ENCODE measurements around the gene NRROS. TPM values are rescaled to one million over a fixed set of nuclear protein-coding genes. Genes with fewer than 3 reads are reported as not detected.
A peak's percentile ranks its signal among the peaks of the same experiment; 100 is the strongest.

Gene NRROS
- total and polyA plus RNA-seq, 7 experiments from 2014 or later = 1.3 to 53.3 (median 11.2) TPM

- peaks cover 0 to 7% (median 5%) of the 10 kb centered on the region in 7 donors for H3K4me1 Mint-ChIP-seq
- H3K27me3 Mint-ChIP-seq = no peaks in the 10 kb centered on the region
- H3K4me1 ChIP-seq (ENCODE audit: control insufficient read depth in 2 of 2, insufficient read depth in 2 of 2, low read length in 2 of 2) = peaks cover 0 to 6% of the 10 kb centered on the region in 2 donors
- no peak for DNase-seq
- ATAC-seq = no peak
- no peaks in the 10 kb centered on the region for H3K9me3 ChIP-seq (ENCODE audit: control insufficient read depth in 2 of 3, low read length in 3 of 3)
- H3K4me3 Mint-ChIP-seq = no peak overlapping the region
- no peaks in the 10 kb centered on the region for H3K27me3 ChIP-seq (ENCODE audit: control insufficient read depth in 2 of 2, insufficient read depth in 2 of 2, low read length in 2 of 2)
- H3K27ac ChIP-seq (ENCODE audit: low read depth, low read length) = no peak overlapping the region
- H3K36me3 ChIP-seq (ENCODE audit: control insufficient read depth in 2 of 3, insufficient read depth in 3 of 3, low read length in 3 of 3) = no peaks in the 10 kb centered on the region
- H3K4me3 ChIP-seq (ENCODE audit: low read length) = no peak overlapping the region
- H3K9me3 Mint-ChIP-seq = no peaks in the 10 kb centered on the region
- ChIA-PET CTCF (interaction anchor here (1.2 kb wide), 1 partner anchor 171 kb away, joined by 3 read pairs; no protein-coding TSS in a partner anchor), POLR2A (interaction anchor here (0.5 kb wide), 1 partner anchor 233 kb away, joined by 3 read pairs; no protein-coding TSS in a partner anchor)
- H3K36me3 Mint-ChIP-seq = no peaks in the 10 kb centered on the region
- peak overlapping the region in 1 of 9 donors; percentile 38 for H3K27ac Mint-ChIP-seq
- intact Hi-C loops (cut with micrococcal nuclease) = no loop called here
Measured at GRCh38 chr3:196699749-196700148, 60.3 kb downstream of the NRROS start.

- no peaks in the 10 kb centered on the region for H3K4me1 ChIP-seq (ENCODE audit: control insufficient read depth in 2 of 2, insufficient read depth in 2 of 2, low read length in 2 of 2)
- no peaks in the 10 kb centered on the region for H3K9me3 Mint-ChIP-seq
- ChIA-PET CTCF (no interaction called here), POLR2A (no interaction called here)
- no peaks in the 10 kb centered on the region for H3K36me3 Mint-ChIP-seq
- no peaks in the 10 kb centered on the region for H3K27me3 ChIP-seq (ENCODE audit: control insufficient read depth in 2 of 2, insufficient read depth in 2 of 2, low read length in 2 of 2)
- H3K4me3 Mint-ChIP-seq = no peak overlapping the region
- H3K4me3 ChIP-seq (ENCODE audit: low read length) = no peak overlapping the region
- DNase-seq (no peak), ATAC-seq (no peak)
- H3K36me3 ChIP-seq (ENCODE audit: control insufficient read depth in 2 of 3, insufficient read depth in 3 of 3, low read length in 3 of 3) = no peaks in the 10 kb centered on the region
- H3K27ac Mint-ChIP-seq = no peak overlapping the region
- no peak overlapping the region for H3K27ac ChIP-seq (ENCODE audit: low read depth, low read length)
- no peaks in the 10 kb centered on the region for H3K27me3 Mint-ChIP-seq
- peaks cover 0 to 4% (median 4%) of the 10 kb centered on the region in 7 donors for H3K4me1 Mint-ChIP-seq
- no peaks in the 10 kb centered on the region for H3K9me3 ChIP-seq (ENCODE audit: control insufficient read depth in 2 of 3, low read length in 3 of 3)
- intact Hi-C loops (cut with micrococcal nuclease) = no loop called here
Measured at GRCh38 chr3:196700801-196701200, 61.3 kb downstream of the NRROS start.

GRCh38 chr3:196706327-196706726, 66.8 kb downstream of the NRROS start:
- Mint-ChIP-seq H3K27me3 (no peaks in the 10 kb centered on the region), H3K9me3 (no peaks in the 10 kb centered on the region), H3K36me3 (peaks cover 0 to 6% (median 5%) of the 10 kb centered on the region in 5 donors), H3K4me1 (peaks cover 7 to 19% (median 14%) of the 10 kb centered on the region in 7 donors), H3K27ac (no peak overlapping the region), H3K4me3 (no peak overlapping the region)
- peaks cover 5% of the 10 kb centered on the region in 2 donors for H3K4me1 ChIP-seq (ENCODE audit: control insufficient read depth in 2 of 2, insufficient read depth in 2 of 2, low read length in 2 of 2)
- intact Hi-C loops (cut with micrococcal nuclease) = no loop called here
- no peak for ATAC-seq
- POLR2A ChIA-PET = no interaction called here
- H3K27me3 ChIP-seq (ENCODE audit: control insufficient read depth in 2 of 2, insufficient read depth in 2 of 2, low read length in 2 of 2) = no peaks in the 10 kb centered on the region
- DNase-seq = no peak
- no peak overlapping the region for H3K27ac ChIP-seq (ENCODE audit: low read depth, low read length)
- H3K36me3 ChIP-seq (ENCODE audit: control insufficient read depth in 2 of 3, insufficient read depth in 3 of 3, low read length in 3 of 3) = no peaks in the 10 kb centered on the region
- no peak overlapping the region for H3K4me3 ChIP-seq (ENCODE audit: low read length)
- no peaks in the 10 kb centered on the region for H3K9me3 ChIP-seq (ENCODE audit: control insufficient read depth in 2 of 3, low read length in 3 of 3)
- CTCF ChIA-PET = interaction anchor here (0.6 kb wide), 1 partner anchor 21 kb away, joined by 4 read pairs; no protein-coding TSS in a partner anchor

- Mint-ChIP-seq H3K4me1 (peaks cover 11 to 23% (median 16%) of the 10 kb centered on the region in 7 donors), H3K27me3 (no peaks in the 10 kb centered on the region), H3K36me3 (peaks cover 0 to 6% (median 5%) of the 10 kb centered on the region in 5 donors), H3K4me3 (no peak overlapping the region), H3K27ac (no peak overlapping the region), H3K9me3 (no peaks in the 10 kb centered on the region)
- ATAC-seq (no peak), DNase-seq (no peak)
- ChIA-PET POLR2A (interaction anchor here (2.7 kb wide), 1 partner anchor 34 kb away, joined by 13 read pairs; the partner anchor contains the start of gene PAK2), CTCF (interaction anchor here (0.6 kb wide), 1 partner anchor 22 kb away, joined by 4 read pairs; no protein-coding TSS in a partner anchor)
- Histone ChIP-seq H3K9me3 (ENCODE audit: control insufficient read depth in 2 of 3, low read length in 3 of 3) (no peaks in the 10 kb centered on the region), H3K4me3 (ENCODE audit: low read length) (no peak overlapping the region), H3K36me3 (ENCODE audit: control insufficient read depth in 2 of 3, insufficient read depth in 3 of 3, low read length in 3 of 3) (no peaks in the 10 kb centered on the region), H3K27ac (ENCODE audit: low read depth, low read length) (no peak overlapping the region), H3K4me1 (ENCODE audit: control insufficient read depth in 2 of 2, insufficient read depth in 2 of 2, low read length in 2 of 2) (peaks cover 6 to 8% of the 10 kb centered on the region in 2 donors), H3K27me3 (ENCODE audit: control insufficient read depth in 2 of 2, insufficient read depth in 2 of 2, low read length in 2 of 2) (no peaks in the 10 kb centered on the region)
- intact Hi-C loops (cut with micrococcal nuclease) = no loop called here
Measured at GRCh38 chr3:196706731-196707130, 67.2 kb downstream of the NRROS start.

- Mint-ChIP-seq H3K4me1 (peaks cover 12 to 25% (median 17%) of the 10 kb centered on the region in 7 donors), H3K4me3 (no peak overlapping the region), H3K9me3 (no peaks in the 10 kb centered on the region), H3K27me3 (no peaks in the 10 kb centered on the region), H3K36me3 (peaks cover 0 to 7% (median 5%) of the 10 kb centered on the region in 5 donors), H3K27ac (no peak overlapping the region)
- CTCF ChIA-PET = no interaction called here
- H3K4me1 ChIP-seq (ENCODE audit: control insufficient read depth in 2 of 2, insufficient read depth in 2 of 2, low read length in 2 of 2) = peaks cover 6 to 8% of the 10 kb centered on the region in 2 donors
- no peaks in the 10 kb centered on the region for H3K36me3 ChIP-seq (ENCODE audit: control insufficient read depth in 2 of 3, insufficient read depth in 3 of 3, low read length in 3 of 3)
- intact Hi-C loops (cut with micrococcal nuclease) = no loop called here
- no peaks in the 10 kb centered on the region for H3K9me3 ChIP-seq (ENCODE audit: control insufficient read depth in 2 of 3, low read length in 3 of 3)
- POLR2A ChIA-PET = interaction anchor here (0.7 to 2.7 kb wide), 2 partner anchors 33 to 49 kb away, joined by 3 to 13 read pairs; partner anchors contain the start of gene PAK2
- ATAC-seq = no peak
- H3K4me3 ChIP-seq (ENCODE audit: low read length) = no peak overlapping the region
- no peak for DNase-seq
- no peaks in the 10 kb centered on the region for H3K27me3 ChIP-seq (ENCODE audit: control insufficient read depth in 2 of 2, insufficient read depth in 2 of 2, low read length in 2 of 2)
- H3K27ac ChIP-seq (ENCODE audit: low read depth, low read length) = no peak overlapping the region
Measured at GRCh38 chr3:196707566-196707965, 68.1 kb downstream of the NRROS start.

- ChIA-PET CTCF (no interaction called here), POLR2A (interaction anchor here (0.6 to 2.7 kb wide), 3 partner anchors 22 to 378 kb away, joined by 3 to 13 read pairs (median 3); partner anchors contain the start of gene PAK2)
- H3K4me3 Mint-ChIP-seq = no peak overlapping the region
Measured at GRCh38 chr3:196708467-196708866, 69.0 kb downstream of the NRROS start.

More at GRCh38 chr3:196708467-196708866, 69.0 kb downstream of the NRROS start:
- DNase-seq (no peak), ATAC-seq (no peak)
- Histone ChIP-seq H3K27me3 (ENCODE audit: control insufficient read depth in 2 of 2, insufficient read depth in 2 of 2, low read length in 2 of 2) (no peaks in the 10 kb centered on the region), H3K27ac (ENCODE audit: low read depth, low read length) (no peak overlapping the region), H3K4me3 (ENCODE audit: low read length) (no peak overlapping the region), H3K36me3 (ENCODE audit: control insufficient read depth in 2 of 3, insufficient read depth in 3 of 3, low read length in 3 of 3) (no peaks in the 10 kb centered on the region), H3K4me1 (ENCODE audit: control insufficient read depth in 2 of 2, insufficient read depth in 2 of 2, low read length in 2 of 2) (peaks cover 12 to 14% of the 10 kb centered on the region in 2 donors), H3K9me3 (ENCODE audit: control insufficient read depth in 2 of 3, low read length in 3 of 3) (no peaks in the 10 kb centered on the region)
- intact Hi-C loops (cut with micrococcal nuclease) = no loop called here
- Mint-ChIP-seq H3K36me3 (peaks cover 0 to 10% (median 5%) of the 10 kb centered on the region in 5 donors), H3K4me1 (peaks cover 15 to 33% (median 24%) of the 10 kb centered on the region in 7 donors), H3K9me3 (no peaks in the 10 kb centered on the region), H3K27me3 (no peaks in the 10 kb centered on the region), H3K27ac (peak overlapping the region in 2 of 9 donors; percentile 8 to 84)
